HFFc6 (cell line): ENCODE measurements around the gene ALX3. TPM values are rescaled to one million over a fixed set of nuclear protein-coding genes. Genes with fewer than 3 reads are reported as not detected.
"Not testable (repeated sequence)": the region's sequence is repeated elsewhere in the genome, so short reads cannot be mapped to it uniquely, and the experiment has no call there.

Source experiments
- DNase-seq: peaks from one replicate; pipeline ENCODE4 v3.0.0-alpha.2; 2018
- H3K27ac Mint-ChIP-seq: 2 replicates; pipeline ENCODE4 v1.8.0; 2020; ENCODE audit warnings: mild to moderate bottlenecking, mixed read lengths
- H3K27me3 Mint-ChIP-seq: 2 replicates; pipeline ENCODE4 v1.8.0; 2021; ENCODE audit warnings: mild to moderate bottlenecking, moderate library complexity, mixed read lengths; ENCODE audit not compliant: insufficient read depth
- H3K36me3 Mint-ChIP-seq: 2 replicates; pipeline ENCODE4 v1.8.0; 2021; ENCODE audit warnings: low read depth, mixed read lengths
- H3K4me1 Mint-ChIP-seq: 2 replicates; pipeline ENCODE4 v1.8.0; 2020; ENCODE audit warnings: low read depth, mixed read lengths
- H3K4me3 Mint-ChIP-seq: 2 replicates; pipeline ENCODE4 v1.8.0; 2020; ENCODE audit warnings: mild to moderate bottlenecking, moderate library complexity, mixed read lengths
- H3K9me3 Mint-ChIP-seq: 2 replicates; pipeline ENCODE4 v1.8.0; 2020; ENCODE audit warnings: mild to moderate bottlenecking, mixed read lengths
- CTCF ChIP-seq: fragments of 200-600 bp; sonication (generic); IDR thresholded peaks from 2 replicates; pipeline ENCODE4 v1.5.0; 2021; ENCODE audit warnings: antibody characterized with exemption, mild to moderate bottlenecking
- total RNA-seq, 6 experiments: library from RNA; stranded (reverse); fragmentation: NEBNext Ultra II Directional; extraction: Animal tissue kit (Norgen Biotek cat#: 25700); gene quantifications; 2 replicates in 1 of 6; 3 replicates in 5 of 6; pipeline ENCODE4 v1.2.3, GENCODE V29; 2021

The ALX3 gene
- total RNA-seq, 6 experiments from 2014 or later: 1.0 to 10.0 (median 1.4) TPM

DNA sequence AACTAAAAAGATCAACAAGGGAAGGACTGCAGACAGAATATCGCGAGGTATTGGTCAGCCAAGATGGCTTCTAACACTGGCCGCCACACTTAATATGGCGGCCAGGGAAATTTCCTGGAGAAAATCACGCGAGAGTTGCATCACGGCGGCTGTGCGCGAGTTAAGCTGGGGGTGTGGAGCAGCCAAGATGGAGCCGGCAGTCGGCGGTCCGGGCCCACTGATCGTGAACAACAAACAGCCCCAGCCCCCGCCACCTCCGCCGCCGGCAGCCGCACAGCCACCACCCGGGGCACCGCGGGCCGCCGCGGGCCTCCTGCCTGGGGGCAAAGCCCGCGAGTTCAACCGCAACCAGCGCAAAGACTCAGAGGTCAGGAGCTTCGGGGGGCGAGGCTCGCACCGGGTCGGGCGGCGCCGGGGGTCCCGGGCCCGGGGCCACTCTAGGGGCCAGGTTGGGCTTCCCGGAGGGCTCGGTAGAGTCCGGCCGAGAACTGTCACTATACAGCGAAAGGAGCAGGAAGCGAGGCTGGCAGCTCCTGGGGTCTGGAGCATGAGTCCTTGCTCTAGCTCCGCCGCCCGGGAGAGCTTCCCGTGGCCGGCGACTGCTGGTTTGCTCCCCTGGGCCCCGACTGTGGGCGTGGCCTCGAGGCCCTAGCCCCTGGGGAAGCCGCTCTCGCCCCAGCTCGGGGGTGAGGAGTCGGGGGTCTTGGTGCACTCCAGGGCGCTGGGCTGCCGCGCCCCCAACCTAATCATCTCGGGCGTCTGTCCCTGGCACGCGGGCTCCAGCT lies 35.8 kb downstream of the ALX3 start, which contains the start of gene STRIP1:
Gene STRIP1 (plus strand): TSS at position 174 of the 785 bp plus-strand sequence. CDS start 14 bp downstream, at position 188.
- Mint-ChIP-seq H3K27me3 (no peaks in the 10 kb centered on the region; the same call in 1 of the 2 replicates), H3K4me3 (peak within 1 kb of the TSS; percentile 93), H3K36me3 (peaks cover 9% of the 10 kb centered on the region), H3K27ac (peak within 1 kb of the TSS; percentile 95), H3K9me3 (no peaks in the 10 kb centered on the region), H3K4me1 (peaks cover 45% of the 10 kb centered on the region)
- DNase-seq: peak; percentile 96
- no peak for TF ChIP-seq CTCF

DNA sequence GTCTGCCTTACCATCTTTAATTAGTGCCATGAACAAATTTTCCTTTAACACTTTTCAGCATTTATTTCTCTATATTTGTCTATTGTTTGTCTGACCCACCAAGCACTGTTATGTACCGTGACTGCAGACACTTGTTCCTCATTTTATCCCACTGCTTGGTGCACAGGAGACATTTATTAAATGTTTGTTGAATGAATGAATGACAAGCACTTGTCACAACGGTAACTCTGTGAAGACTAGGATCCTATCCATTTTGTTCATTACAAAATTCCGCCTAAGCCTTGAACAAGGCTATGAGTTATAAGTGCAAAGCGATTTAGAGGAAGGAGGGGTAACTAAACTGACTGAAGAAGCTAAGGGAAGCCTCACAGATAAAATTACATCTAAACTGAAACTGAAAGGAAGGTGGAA lies 36.4 kb downstream of the ALX3 start:
- no peak for DNase-seq
- Mint-ChIP-seq H3K9me3 (no peaks in the 10 kb centered on the region), H3K4me3 (peak overlapping the region; percentile 93), H3K27me3 (no peaks in the 10 kb centered on the region; the same call in 1 of the 2 replicates), H3K4me1 (peaks cover 45% of the 10 kb centered on the region), H3K36me3 (peaks cover 9% of the 10 kb centered on the region), H3K27ac (peak overlapping the region; percentile 95)
- TF ChIP-seq CTCF: no peak

DNA sequence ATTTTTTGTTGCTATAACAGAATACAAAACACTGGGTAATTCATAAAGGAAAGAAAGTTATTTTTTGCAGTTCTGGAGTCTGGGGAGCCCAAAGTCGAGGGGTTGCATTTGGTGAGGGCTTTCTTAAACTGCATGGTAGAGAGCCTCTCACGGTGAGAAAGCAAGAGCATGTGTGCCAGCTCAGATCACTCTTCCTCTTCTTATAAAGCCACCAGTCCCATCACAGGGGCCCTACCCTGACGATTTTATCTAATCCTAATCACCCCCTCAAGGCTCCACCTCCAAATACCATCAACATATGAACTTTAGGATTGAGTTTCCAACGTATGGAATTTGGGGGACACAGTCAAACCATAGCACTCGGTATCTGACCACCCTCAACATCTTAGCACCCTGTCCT lies 37.1 kb downstream of the ALX3 start:
- Mint-ChIP-seq H3K27ac (peak overlapping the region; percentile 95), H3K36me3 (peaks cover 9% of the 10 kb centered on the region), H3K27me3 (no peaks in the 10 kb centered on the region; the same call in 1 of the 2 replicates), H3K4me1 (peaks cover 45% of the 10 kb centered on the region), H3K4me3 (peak overlapping the region; percentile 93), H3K9me3 (no peaks in the 10 kb centered on the region)
- no peak for TF ChIP-seq CTCF
- DNase-seq: no peak

- H3K4me3 Mint-ChIP-seq: no peak overlapping the region
- no peaks in the 10 kb centered on the region; the same call in 1 of the 2 replicates for H3K27me3 Mint-ChIP-seq
- peaks cover 9% of the 10 kb centered on the region; the same call in 1 of the 2 replicates for H3K36me3 Mint-ChIP-seq
- H3K4me1 Mint-ChIP-seq: peaks cover 45% of the 10 kb centered on the region
- H3K27ac Mint-ChIP-seq: no peak overlapping the region
- TF ChIP-seq CTCF: no peak
- no peaks in the 10 kb centered on the region for H3K9me3 Mint-ChIP-seq
- DNase-seq: no peak
Observed at GRCh38 chr1:110032327-110032726, 38.1 kb downstream of the ALX3 start.

DNA sequence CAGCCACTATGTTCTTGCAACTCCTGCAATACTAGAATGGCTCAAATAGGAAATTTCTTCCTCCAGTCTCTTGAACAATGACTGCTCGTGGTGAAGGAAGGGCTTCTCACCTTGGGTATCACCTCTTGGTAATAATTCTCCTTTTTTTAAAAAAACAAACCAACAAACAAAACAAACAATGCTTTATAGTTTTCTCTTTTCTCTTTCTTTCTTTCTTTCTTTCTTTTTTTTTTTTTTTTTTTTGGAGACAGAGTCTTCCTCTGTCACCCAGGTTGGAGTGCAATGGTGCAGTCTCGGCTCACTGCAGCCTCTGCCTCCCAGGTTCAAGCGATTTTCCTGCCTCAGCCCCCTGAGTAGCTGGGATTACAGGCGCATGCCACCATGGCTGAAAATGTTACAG lies 39.8 kb downstream of the ALX3 start:
- H3K36me3 Mint-ChIP-seq, H3K27me3 Mint-ChIP-seq, H3K9me3 Mint-ChIP-seq, DNase-seq: not testable (repeated sequence)
- Mint-ChIP-seq H3K4me3 (peak overlapping the region; percentile 80), H3K4me1 (peaks cover 35% of the 10 kb centered on the region), H3K27ac (peak overlapping the region; percentile 66)

- peaks cover 18% of the 10 kb centered on the region; the same call in 1 of the 2 replicates for H3K36me3 Mint-ChIP-seq
- no peaks in the 10 kb centered on the region; the same call in 1 of the 2 replicates for H3K27me3 Mint-ChIP-seq
- no peak for DNase-seq
- no peak overlapping the region for H3K4me3 Mint-ChIP-seq
- H3K9me3 Mint-ChIP-seq: no peaks in the 10 kb centered on the region
- no peaks in the 10 kb centered on the region for H3K4me1 Mint-ChIP-seq
- no peak overlapping the region for H3K27ac Mint-ChIP-seq
- TF ChIP-seq CTCF: no peak
Observed at GRCh38 chr1:110024613-110025012, 45.9 kb downstream of the ALX3 start.
